Measurements from ENCODE around the gene PKDREJ. TPM values are rescaled to one million over a fixed set of nuclear protein-coding genes. Genes with fewer than 3 reads are reported as not detected.

The PKDREJ gene
- polyA plus RNA-seq, 1 donor (not counting 4 experiments of a cell fraction or from before 2014, with no cell fraction given) = 0.01 TPM

DNA sequence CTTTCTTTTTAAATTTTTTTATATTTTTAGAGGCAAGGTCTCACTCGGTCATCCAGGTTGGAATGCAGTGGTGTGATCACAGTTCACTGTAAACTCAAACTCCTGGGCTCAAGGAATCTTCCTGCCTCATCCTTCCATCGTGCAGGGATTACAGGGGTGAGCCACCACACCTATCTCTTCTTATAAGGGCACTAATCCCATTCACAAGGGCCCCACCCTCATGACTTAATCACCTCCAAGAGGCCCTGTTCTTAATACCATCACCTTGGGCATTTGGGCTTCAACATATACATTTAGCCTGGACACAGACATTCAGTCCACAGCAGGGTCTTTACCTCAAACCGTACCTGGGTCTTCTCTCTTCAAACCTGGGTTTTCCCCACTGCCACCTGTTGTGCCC is 29.0 kb upstream of the PKDREJ start:
- Histone ChIP-seq H3K9me3 (ENCODE audit: control insufficient read depth, low read depth, low read length) (no peaks in the 10 kb centered on the region), H3K4me1 (ENCODE audit: control insufficient read depth, extremely low read depth, insufficient read depth, low read length) (peaks cover 13% of the 10 kb centered on the region)

DNA sequence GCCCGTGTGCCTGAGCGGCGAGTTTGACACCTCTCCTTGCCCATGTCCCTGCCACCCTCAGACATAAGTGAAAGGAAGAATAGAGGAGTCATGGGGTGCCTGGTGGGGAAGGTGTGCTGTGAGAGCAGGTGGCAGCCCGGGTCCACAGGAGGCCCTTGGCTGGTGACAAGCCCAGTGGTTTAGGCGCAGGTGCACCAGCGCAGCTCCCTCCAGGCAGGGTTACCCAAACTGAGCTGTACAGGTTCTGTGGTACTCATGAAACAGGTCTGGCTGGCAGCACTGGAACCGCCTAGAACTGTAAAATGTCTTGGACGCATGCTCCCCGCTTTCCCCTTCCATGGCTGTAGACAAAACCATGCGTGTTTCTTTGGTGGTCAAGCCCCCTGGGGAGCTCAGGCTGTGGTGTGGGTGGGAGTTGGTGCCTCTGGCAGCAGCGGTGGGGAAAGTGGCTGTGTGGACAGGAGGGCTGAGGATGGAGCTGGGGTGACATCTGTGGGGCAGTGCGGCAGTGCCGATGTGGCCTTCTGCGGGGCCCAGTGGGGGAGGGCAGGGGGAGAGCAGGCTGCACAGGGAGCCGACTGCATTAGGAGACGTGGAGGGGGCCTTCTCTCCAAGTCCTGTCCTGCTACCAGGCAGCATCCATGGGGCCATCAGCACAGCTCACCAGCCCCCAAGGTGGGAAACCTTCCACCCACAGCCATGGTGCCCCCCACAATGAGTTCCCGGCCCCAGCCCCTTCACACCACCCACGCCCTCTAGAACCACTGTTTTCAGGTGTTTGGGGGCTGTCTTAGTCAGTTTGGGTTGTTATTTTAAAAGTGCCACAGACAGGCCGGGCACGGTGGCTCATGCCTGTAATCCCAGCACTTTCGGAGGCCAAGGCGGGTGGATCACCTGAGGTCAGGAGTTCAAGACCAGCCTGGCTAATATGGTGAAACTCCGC is 28.0 kb upstream of the PKDREJ start:
- peaks cover 3 to 9% of the 10 kb centered on the region in 2 experiments for H3K36me3 ChIP-seq (ENCODE audit: control insufficient read depth in 2 of 2, extremely low read depth in 1 of 2, insufficient read depth in 2 of 2, low read length in 2 of 2)
- FAIRE-seq = no peak
- H3K27me3 ChIP-seq (ENCODE audit: control insufficient read depth, extremely low read depth, insufficient read depth, low read length) = peaks cover 4% of the 10 kb centered on the region
- H3K4me2 ChIP-seq (ENCODE audit: control insufficient read depth, extremely low read depth, insufficient read depth, low read depth, low read length) = no peak overlapping the region
- no peaks in the 10 kb centered on the region for H4K20me1 ChIP-seq (ENCODE audit: control insufficient read depth, extremely low read depth, insufficient read depth, low read length)
- H3K9me1 ChIP-seq (ENCODE audit: control insufficient read depth, extremely low read depth, insufficient read depth, low read length) = no peaks in the 10 kb centered on the region
- no peak for DNase-seq (ENCODE audit: low read depth, low spot score)
- H3K27ac ChIP-seq (ENCODE audit: control insufficient read depth, insufficient read depth, low read length) = no peak overlapping the region
- no peak overlapping the region for H3K4me3 ChIP-seq (ENCODE audit: control insufficient read depth in 2 of 3, extremely low read depth in 1 of 3, insufficient read depth in 2 of 3, low read depth in 1 of 3, low read length in 3 of 3)
- H3K4me1 ChIP-seq (ENCODE audit: control insufficient read depth, extremely low read depth, insufficient read depth, low read length) = peaks cover 10% of the 10 kb centered on the region
- no peaks in the 10 kb centered on the region for H3K79me2 ChIP-seq (ENCODE audit: control insufficient read depth, insufficient read depth, low read length)
- H2AFZ ChIP-seq (ENCODE audit: control insufficient read depth, low read length) = no peak overlapping the region
- no peak overlapping the region for H3K9ac ChIP-seq (ENCODE audit: control insufficient read depth, extremely low read depth, insufficient read depth, low read length)
- TF ChIP-seq EZH2 (IDR thresholded peaks at IDR 0.05; ENCODE audit: low read length) = no peak
- TF ChIP-seq, protein P1, sequence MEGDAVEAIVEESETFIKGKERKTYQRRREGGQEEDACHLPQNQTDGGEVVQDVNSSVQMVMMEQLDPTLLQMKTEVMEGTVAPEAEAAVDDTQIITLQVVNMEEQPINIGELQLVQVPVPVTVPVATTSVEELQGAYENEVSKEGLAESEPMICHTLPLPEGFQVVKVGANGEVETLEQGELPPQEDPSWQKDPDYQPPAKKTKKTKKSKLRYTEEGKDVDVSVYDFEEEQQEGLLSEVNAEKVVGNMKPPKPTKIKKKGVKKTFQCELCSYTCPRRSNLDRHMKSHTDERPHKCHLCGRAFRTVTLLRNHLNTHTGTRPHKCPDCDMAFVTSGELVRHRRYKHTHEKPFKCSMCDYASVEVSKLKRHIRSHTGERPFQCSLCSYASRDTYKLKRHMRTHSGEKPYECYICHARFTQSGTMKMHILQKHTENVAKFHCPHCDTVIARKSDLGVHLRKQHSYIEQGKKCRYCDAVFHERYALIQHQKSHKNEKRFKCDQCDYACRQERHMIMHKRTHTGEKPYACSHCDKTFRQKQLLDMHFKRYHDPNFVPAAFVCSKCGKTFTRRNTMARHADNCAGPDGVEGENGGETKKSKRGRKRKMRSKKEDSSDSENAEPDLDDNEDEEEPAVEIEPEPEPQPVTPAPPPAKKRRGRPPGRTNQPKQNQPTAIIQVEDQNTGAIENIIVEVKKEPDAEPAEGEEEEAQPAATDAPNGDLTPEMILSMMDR (optimal IDR thresholded peaks at IDR 0.05 in 1 of 3, IDR thresholded peaks at IDR 0.05 in 1 of 3, conservative IDR thresholded peaks at IDR 0.05 in 1 of 3; ENCODE audit: extremely low read depth in 1 of 3, insufficient read depth in 2 of 3, low read length in 3 of 3) = no peak
- no peaks in the 10 kb centered on the region for H3K9me3 ChIP-seq (ENCODE audit: control insufficient read depth, low read depth, low read length)
- dilution Hi-C loops (cut with MboI; ENCODE audit: extremely low pct_ligation_motif_present, low sequenced_read_pairs) = no loop called here

More for the DNA sequence above, 29.0 kb upstream of the PKDREJ start:
- no peak overlapping the region for H3K4me3 ChIP-seq (ENCODE audit: control insufficient read depth in 2 of 3, extremely low read depth in 1 of 3, insufficient read depth in 2 of 3, low read depth in 1 of 3, low read length in 3 of 3)
- no peak overlapping the region for H2AFZ ChIP-seq (ENCODE audit: control insufficient read depth, low read length)
- H3K27me3 ChIP-seq (ENCODE audit: control insufficient read depth, extremely low read depth, insufficient read depth, low read length) = peaks cover 4% of the 10 kb centered on the region
- TF ChIP-seq, protein P1 (optimal IDR thresholded peaks at IDR 0.05 in 1 of 3, IDR thresholded peaks at IDR 0.05 in 1 of 3, conservative IDR thresholded peaks at IDR 0.05 in 1 of 3; ENCODE audit: extremely low read depth in 1 of 3, insufficient read depth in 2 of 3, low read length in 3 of 3) = no peak
- no peak for TF ChIP-seq EZH2 (IDR thresholded peaks at IDR 0.05; ENCODE audit: low read length)
- no peak for DNase-seq (ENCODE audit: low read depth, low spot score)
- dilution Hi-C loops (cut with MboI; ENCODE audit: extremely low pct_ligation_motif_present, low sequenced_read_pairs) = no loop called here
- H3K9me1 ChIP-seq (ENCODE audit: control insufficient read depth, extremely low read depth, insufficient read depth, low read length) = no peaks in the 10 kb centered on the region
- no peak overlapping the region for H3K9ac ChIP-seq (ENCODE audit: control insufficient read depth, extremely low read depth, insufficient read depth, low read length)
- H3K27ac ChIP-seq (ENCODE audit: control insufficient read depth, insufficient read depth, low read length) = no peak overlapping the region
- H3K4me2 ChIP-seq (ENCODE audit: control insufficient read depth, extremely low read depth, insufficient read depth, low read depth, low read length) = no peak overlapping the region
- peaks cover 3 to 9% of the 10 kb centered on the region in 2 experiments for H3K36me3 ChIP-seq (ENCODE audit: control insufficient read depth in 2 of 2, extremely low read depth in 1 of 2, insufficient read depth in 2 of 2, low read length in 2 of 2)
- H4K20me1 ChIP-seq (ENCODE audit: control insufficient read depth, extremely low read depth, insufficient read depth, low read length) = no peaks in the 10 kb centered on the region
- peaks cover 3% of the 10 kb centered on the region for H3K79me2 ChIP-seq (ENCODE audit: control insufficient read depth, insufficient read depth, low read length)
- FAIRE-seq = no peak

All from keratinocyte (primary cell).